GM21381 (cell line): ENCODE results near the gene VWCE.
"Not testable (repeated sequence)": the region's sequence is repeated elsewhere in the genome, so short reads cannot be mapped to it uniquely, and the experiment has no call there.

Source experiments
- ATAC-seq: cut with Tn5 transposase; IDR thresholded peaks from one replicate; pipeline ENCODE4 v1.9.1; 2021; ENCODE audit warnings: mild to moderate bottlenecking, moderate library complexity; ENCODE audit not compliant: unreplicated experiment

VWCE gene

GRCh38 chr11:61256710-61257482, 38.2 kb downstream of the VWCE start:
- ATAC-seq = no peak

- no peak for ATAC-seq
Observed at GRCh38 chr11:61254403-61255025, 40.6 kb downstream of the VWCE start.

- ATAC-seq = not testable (repeated sequence)
Observed at GRCh38 chr11:61252332-61252731, 42.8 kb downstream of the VWCE start.

GRCh38 chr11:61250796-61251765, 44.0 kb downstream of the VWCE start:
- not testable (repeated sequence) for ATAC-seq

- ATAC-seq = not testable (repeated sequence)
Observed at GRCh38 chr11:61249201-61249600, 45.9 kb downstream of the VWCE start.

GRCh38 chr11:61248071-61248470, 47.0 kb downstream of the VWCE start:
- not testable (repeated sequence) for ATAC-seq

GRCh38 chr11:61245284-61245964, 49.7 kb downstream of the VWCE start:
- ATAC-seq = not testable (repeated sequence)

- not testable (repeated sequence) for ATAC-seq
Observed at GRCh38 chr11:61241526-61241925, 53.6 kb downstream of the VWCE start.

- ATAC-seq = not testable (repeated sequence)
Observed at GRCh38 chr11:61240875-61241274, 54.2 kb downstream of the VWCE start, which contains the start of gene PGA5. TSS of gene PGA5 (plus strand) at chr11:61241175. CDS start at chr11:61241227, 52 bp downstream.

GRCh38 chr11:61240288-61240687, 54.8 kb downstream of the VWCE start:
- ATAC-seq = not testable (repeated sequence)

- ATAC-seq = not testable (repeated sequence)
Observed at GRCh38 chr11:61237130-61237529, 58.0 kb downstream of the VWCE start.

GRCh38 chr11:61232548-61233145, 62.5 kb downstream of the VWCE start:
- not testable (repeated sequence) for ATAC-seq

- not testable (repeated sequence) for ATAC-seq
Observed at GRCh38 chr11:61231585-61231984, 63.5 kb downstream of the VWCE start.

GRCh38 chr11:61231033-61231432, 64.1 kb downstream of the VWCE start:
- not testable (repeated sequence) for ATAC-seq

GRCh38 chr11:61229458-61229857, 65.7 kb downstream of the VWCE start:
- ATAC-seq = not testable (repeated sequence)

- not testable (repeated sequence) for ATAC-seq
Observed at GRCh38 chr11:61226457-61227137, 68.5 kb downstream of the VWCE start.

GRCh38 chr11:61222692-61223091, 72.4 kb downstream of the VWCE start:
- not testable (repeated sequence) for ATAC-seq

GRCh38 chr11:61222047-61222446, 73.1 kb downstream of the VWCE start, which contains the start of gene PGA4:
TSS of gene PGA4 (plus strand) at chr11:61222347. CDS start at chr11:61222401, 54 bp downstream.
- not testable (repeated sequence) for ATAC-seq

- ATAC-seq = not testable (repeated sequence)
Observed at GRCh38 chr11:61219016-61219415, 76.1 kb downstream of the VWCE start.
